ENCODE data around the gene RASL10A.

Gene RASL10A

GRCh38 chr22:29316141-29316828 lies 788 bp upstream of the RASL10A start:
- no peak for DNase-seq

GRCh38 chr22:29314537-29315285 lies 786 bp downstream of the RASL10A start:
- DNase-seq: no peak

GRCh38 chr22:29313576-29314466 lies 1.7 kb downstream of the RASL10A start:
- no peak for DNase-seq

GRCh38 chr22:29313126-29313575 lies 2.3 kb downstream of the RASL10A start:
- peak; percentile 10 to 26 for DNase-seq

GRCh38 chr22:29312218-29313125 lies 3.0 kb downstream of the RASL10A start:
- no peak for DNase-seq

GRCh38 chr22:29311464-29312217 lies 3.9 kb downstream of the RASL10A start:
- DNase-seq: no peak

GRCh38 chr22:29310863-29311339 lies 4.6 kb downstream of the RASL10A start:
- DNase-seq: peak; percentile 61 to 89

- no peak for DNase-seq
These were observed 5.2 kb downstream of the RASL10A start for GRCh38 chr22:29310065-29310862.

- no peak for DNase-seq
These were observed 6.0 kb downstream of the RASL10A start for GRCh38 chr22:29309332-29310064.

GRCh38 chr22:29308791-29309262 lies 6.7 kb downstream of the RASL10A start:
- DNase-seq: peak in 1 of 2 donors; percentile 21

GRCh38 chr22:29308148-29308790 lies 7.2 kb downstream of the RASL10A start:
- DNase-seq: no peak

- no peak for DNase-seq
These were observed 7.8 kb downstream of the RASL10A start for GRCh38 chr22:29307596-29308147.

GRCh38 chr22:29306835-29307595 lies 8.5 kb downstream of the RASL10A start:
- peak in 1 of 2 donors; percentile 17 for DNase-seq

GRCh38 chr22:29306175-29306834 lies 9.2 kb downstream of the RASL10A start, which contains the start of gene GAS2L1:
GAS2L1 (plus strand) TSS chr22:29306650; CDS start chr22:29308106, 1,456 bp downstream.
- peak; percentile 34 to 42 for DNase-seq

- DNase-seq: no peak
These were observed 9.7 kb downstream of the RASL10A start for GRCh38 chr22:29305836-29306174.

- no peak for DNase-seq
These were observed 12.6 kb downstream of the RASL10A start for GRCh38 chr22:29302681-29303465.

- DNase-seq: no peak
These were observed 13.2 kb downstream of the RASL10A start for GRCh38 chr22:29302402-29302680.

Data from CD4-positive, alpha-beta T cell treated with Interleukin-4 for 1 hour (primary cell).